Activated CD4-positive, alpha-beta T cell treated with anti-CD3 and anti-CD28 coated beads, Interleukin-2, Interleukin-6, amounts not matched to agents 100 ng/mL and 50 ng/mL, durations not matched to agents 16 hours and 8 hours (primary cell): ENCODE results near the gene CCDC54.
A peak's percentile ranks its signal among the peaks of the same experiment; 100 is the strongest.

Experiments used
- DNase-seq: peaks from one replicate; pipeline ENCODE4 v3.0.0-alpha.2; 2020

CCDC54 gene

GRCh38 chr3:107394502-107394901 lies 17.3 kb downstream of the CCDC54 start:
- no peak for DNase-seq

GRCh38 chr3:107395066-107395465 lies 17.8 kb downstream of the CCDC54 start:
- DNase-seq: no peak

- no peak for DNase-seq
Observed at GRCh38 chr3:107401301-107401700, 24.1 kb downstream of the CCDC54 start.

GRCh38 chr3:107402214-107402613 lies 25.0 kb downstream of the CCDC54 start:
- DNase-seq: no peak

GRCh38 chr3:107404727-107405469 lies 27.7 kb downstream of the CCDC54 start:
- DNase-seq: no peak

GRCh38 chr3:107407355-107407754 lies 30.1 kb downstream of the CCDC54 start:
- no peak for DNase-seq

- no peak for DNase-seq
Observed at GRCh38 chr3:107408513-107408912, 31.3 kb downstream of the CCDC54 start.

- no peak for DNase-seq
Observed at GRCh38 chr3:107409365-107409764, 32.1 kb downstream of the CCDC54 start.

- no peak for DNase-seq
Observed at GRCh38 chr3:107410606-107411005, 33.4 kb downstream of the CCDC54 start.

- DNase-seq: no peak
Observed at GRCh38 chr3:107411056-107411455, 33.8 kb downstream of the CCDC54 start.

- DNase-seq: no peak
Observed at GRCh38 chr3:107411779-107412178, 34.5 kb downstream of the CCDC54 start.

- DNase-seq: no peak
Observed at GRCh38 chr3:107412376-107412775, 35.1 kb downstream of the CCDC54 start.

GRCh38 chr3:107413264-107413663 lies 36.0 kb downstream of the CCDC54 start:
- no peak for DNase-seq

- DNase-seq: peak; percentile 36
Observed at GRCh38 chr3:107414325-107414964, 37.2 kb downstream of the CCDC54 start.

- no peak for DNase-seq
Observed at GRCh38 chr3:107416138-107416537, 38.9 kb downstream of the CCDC54 start.

GRCh38 chr3:107416886-107417285 lies 39.6 kb downstream of the CCDC54 start:
- no peak for DNase-seq

- DNase-seq: peak; percentile 66
Observed at GRCh38 chr3:107421170-107421792, 44.0 kb downstream of the CCDC54 start.

- DNase-seq: no peak
Observed at GRCh38 chr3:107421881-107422280, 44.6 kb downstream of the CCDC54 start.

GRCh38 chr3:107425033-107425432 lies 47.8 kb downstream of the CCDC54 start:
- no peak for DNase-seq

- no peak for DNase-seq
Observed at GRCh38 chr3:107426223-107426622, 49.0 kb downstream of the CCDC54 start.
